ENCODE measurements around the gene PLXNB3.
"Not testable (repeated sequence)": the region's sequence is repeated elsewhere in the genome, so short reads cannot be mapped to it uniquely, and the experiment has no call there.

The PLXNB3 gene

GRCh38 chrX:153733651-153734240 lies 30.3 kb upstream of the PLXNB3 start:
- no peak for DNase-seq

GRCh38 chrX:153734871-153735270 lies 29.2 kb upstream of the PLXNB3 start:
- DNase-seq, result no peak

GRCh38 chrX:153735274-153735673 lies 28.8 kb upstream of the PLXNB3 start:
- DNase-seq, result no peak

DNA sequence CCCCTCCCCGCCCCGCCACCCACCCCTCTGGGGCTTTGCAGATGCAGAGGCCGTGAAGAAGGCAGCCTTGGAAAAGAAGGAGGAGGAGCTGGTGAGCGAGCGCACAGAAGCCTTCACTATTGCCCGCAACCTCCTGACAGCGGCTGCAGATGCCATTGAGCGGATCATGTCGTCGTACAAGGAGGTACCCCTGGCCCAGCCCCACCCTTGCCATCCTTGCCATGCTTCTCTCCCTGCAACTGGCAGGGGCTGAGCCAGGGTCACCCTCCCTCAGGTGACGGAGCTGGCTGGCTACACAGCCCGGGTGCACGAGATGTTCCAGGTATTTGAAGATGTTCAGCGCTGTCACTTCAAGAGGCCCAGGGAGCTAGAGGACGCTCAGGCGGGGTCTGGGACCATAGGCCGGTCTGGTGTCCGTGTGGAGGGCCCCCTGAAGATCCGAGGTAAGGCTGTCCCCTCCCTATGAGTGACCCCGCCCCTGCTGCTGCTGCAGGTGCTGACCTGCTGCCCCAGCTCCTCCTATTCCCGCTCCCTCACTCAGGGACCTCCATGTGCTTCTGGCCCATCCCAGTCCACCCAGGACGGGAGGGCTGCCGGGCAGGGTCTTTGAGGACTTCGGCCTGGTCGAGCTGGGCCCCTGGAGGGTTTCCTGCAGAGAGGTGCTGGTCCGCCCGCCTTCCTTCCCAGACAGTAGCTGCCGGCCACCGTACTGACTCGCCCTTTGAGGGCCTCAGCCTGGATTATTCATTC lies 27.8 kb upstream of the PLXNB3 start:
- no peak for DNase-seq

DNA sequence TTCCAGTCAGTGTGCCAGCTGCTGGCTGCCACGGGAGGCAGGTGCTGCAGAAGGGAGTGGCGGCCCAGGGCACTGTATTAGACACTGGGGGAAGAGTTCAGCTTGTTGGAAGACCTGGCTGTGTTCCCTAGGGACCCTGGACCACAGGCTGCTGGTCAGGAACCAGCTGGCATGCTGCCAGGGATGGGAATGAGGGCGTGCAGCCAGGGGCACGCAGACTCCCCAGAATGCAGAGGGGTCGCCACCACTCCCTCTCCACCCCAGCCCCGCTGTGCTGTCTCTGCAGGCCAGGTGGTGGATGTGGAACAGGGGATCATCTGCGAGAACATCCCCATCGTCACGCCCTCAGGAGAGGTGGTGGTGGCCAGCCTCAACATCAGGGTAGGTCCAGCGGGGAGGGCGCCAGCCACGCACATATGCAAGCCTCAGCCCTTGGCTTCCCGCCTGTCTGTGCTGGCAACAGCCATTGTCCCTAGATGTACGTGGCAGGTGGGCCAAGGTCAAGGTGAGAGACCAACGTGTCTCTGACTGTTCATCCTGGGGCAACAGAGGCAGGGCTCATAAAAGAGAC lies 27.1 kb upstream of the PLXNB3 start:
- no peak for DNase-seq

- no peak for DNase-seq
These were observed 25.9 kb upstream of the PLXNB3 start for GRCh38 chrX:153738056-153738605.

DNA sequence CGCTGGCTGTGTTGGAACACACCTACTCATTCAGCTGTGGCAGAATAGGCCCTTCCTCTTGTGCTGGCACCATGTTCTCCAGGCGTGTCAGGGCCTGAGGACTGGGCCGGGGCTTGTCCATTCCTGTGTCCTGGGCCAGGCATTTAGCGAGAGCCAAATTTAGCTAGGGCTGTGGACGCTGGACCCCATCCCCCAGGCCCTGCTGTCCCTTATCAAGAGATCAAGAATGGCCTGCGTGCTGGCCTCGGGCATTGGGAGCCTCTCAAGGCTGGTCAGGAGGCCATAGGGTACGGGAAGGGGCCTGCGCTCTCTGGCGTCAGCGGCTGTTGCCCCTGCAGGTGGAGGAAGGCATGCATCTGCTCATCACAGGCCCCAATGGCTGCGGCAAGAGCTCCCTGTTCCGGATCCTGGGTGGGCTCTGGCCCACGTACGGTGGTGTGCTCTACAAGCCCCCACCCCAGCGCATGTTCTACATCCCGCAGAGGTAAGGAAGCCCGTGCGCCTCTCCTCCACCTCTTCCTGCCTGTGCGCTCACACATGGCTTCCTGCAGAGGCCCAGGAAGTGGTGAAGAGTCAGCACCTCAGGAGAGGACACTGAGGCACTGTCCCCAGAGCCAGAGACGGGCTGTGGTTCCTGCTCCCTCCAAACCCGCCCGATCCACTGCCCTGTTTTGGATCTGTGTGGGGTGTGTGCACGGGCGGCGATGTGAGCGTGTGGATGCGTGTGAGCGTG lies 24.1 kb upstream of the PLXNB3 start:
- no peak for DNase-seq

DNA sequence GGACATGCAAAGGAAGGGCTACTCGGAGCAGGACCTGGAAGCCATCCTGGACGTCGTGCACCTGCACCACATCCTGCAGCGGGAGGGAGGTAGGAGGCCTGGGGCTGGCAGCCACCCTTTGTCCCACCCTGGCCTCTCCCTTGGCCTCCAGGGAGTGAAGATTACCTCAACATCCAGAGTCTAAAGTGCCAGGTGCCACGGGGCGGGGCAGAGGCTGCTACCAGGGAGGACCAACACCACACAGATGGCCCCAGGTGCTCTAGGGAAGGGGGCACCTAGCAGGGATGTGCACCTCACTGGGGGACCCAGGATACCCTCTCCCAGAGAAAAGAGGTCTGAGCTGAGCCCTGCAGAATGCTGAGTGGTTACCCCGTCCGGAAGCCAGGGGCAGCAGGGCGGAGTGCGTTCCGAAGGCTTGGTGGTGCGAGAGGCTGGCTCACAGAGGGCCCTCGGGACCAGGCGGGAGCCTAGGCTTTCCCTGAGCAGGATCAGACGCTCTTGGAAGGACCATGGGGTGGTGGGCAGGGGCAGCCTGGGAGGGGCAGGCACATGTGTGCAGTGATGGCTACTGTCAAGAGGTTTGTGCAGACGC lies 23.3 kb upstream of the PLXNB3 start:
- no peak for DNase-seq

GRCh38 chrX:153741446-153741845 lies 22.6 kb upstream of the PLXNB3 start:
- no peak for DNase-seq

DNA sequence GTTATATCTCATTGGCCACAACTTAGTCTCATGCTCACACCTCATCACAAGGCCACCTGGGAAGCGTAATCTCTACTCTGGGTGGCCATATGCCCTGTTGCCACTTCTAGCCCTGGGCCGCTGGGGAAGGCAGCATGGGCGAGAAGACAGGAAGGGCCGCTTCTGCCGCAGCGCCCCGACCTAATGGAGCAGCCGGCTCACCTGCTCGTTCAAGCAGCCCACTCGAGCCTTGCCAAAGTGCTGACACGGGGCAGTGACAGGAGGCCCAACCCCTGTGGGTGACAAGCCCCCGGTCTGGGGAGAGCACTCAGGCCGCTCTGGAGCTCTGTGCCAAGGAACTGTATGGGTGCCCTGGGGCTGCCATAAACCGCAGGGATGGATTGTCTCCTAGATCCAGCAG lies 21.9 kb upstream of the PLXNB3 start:
- not testable (repeated sequence) for DNase-seq

GRCh38 chrX:153742796-153743467 lies 21.1 kb upstream of the PLXNB3 start:
- not testable (repeated sequence) for DNase-seq

DNA sequence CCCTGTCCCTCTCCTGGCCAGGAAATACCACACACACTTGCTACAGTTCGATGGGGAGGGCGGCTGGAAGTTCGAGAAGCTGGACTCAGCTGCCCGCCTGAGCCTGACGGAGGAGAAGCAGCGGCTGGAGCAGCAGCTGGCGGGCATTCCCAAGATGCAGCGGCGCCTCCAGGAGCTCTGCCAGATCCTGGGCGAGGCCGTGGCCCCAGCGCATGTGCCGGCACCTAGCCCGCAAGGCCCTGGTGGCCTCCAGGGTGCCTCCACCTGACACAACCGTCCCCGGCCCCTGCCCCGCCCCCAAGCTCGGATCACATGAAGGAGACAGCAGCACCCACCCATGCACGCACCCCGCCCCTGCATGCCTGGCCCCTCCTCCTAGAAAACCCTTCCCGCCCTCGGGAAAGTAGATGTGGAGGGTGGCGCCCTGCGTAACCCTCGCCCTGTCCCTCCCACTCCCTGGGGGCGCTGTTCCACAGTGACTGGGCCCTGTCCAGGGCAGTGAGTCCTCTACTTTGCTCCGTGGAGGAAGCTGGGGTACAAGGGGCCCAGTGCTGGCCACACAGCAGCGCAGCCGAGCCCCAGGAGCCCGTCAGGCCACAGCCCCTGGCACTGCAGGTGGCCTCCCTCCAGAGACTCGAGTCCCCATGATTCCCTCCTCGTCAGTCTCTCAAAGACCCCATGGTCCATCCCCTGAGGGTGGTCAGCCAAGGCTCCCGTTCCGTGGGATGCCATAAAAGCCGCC lies 20.4 kb upstream of the PLXNB3 start:
- not testable (repeated sequence) for DNase-seq

DNA sequence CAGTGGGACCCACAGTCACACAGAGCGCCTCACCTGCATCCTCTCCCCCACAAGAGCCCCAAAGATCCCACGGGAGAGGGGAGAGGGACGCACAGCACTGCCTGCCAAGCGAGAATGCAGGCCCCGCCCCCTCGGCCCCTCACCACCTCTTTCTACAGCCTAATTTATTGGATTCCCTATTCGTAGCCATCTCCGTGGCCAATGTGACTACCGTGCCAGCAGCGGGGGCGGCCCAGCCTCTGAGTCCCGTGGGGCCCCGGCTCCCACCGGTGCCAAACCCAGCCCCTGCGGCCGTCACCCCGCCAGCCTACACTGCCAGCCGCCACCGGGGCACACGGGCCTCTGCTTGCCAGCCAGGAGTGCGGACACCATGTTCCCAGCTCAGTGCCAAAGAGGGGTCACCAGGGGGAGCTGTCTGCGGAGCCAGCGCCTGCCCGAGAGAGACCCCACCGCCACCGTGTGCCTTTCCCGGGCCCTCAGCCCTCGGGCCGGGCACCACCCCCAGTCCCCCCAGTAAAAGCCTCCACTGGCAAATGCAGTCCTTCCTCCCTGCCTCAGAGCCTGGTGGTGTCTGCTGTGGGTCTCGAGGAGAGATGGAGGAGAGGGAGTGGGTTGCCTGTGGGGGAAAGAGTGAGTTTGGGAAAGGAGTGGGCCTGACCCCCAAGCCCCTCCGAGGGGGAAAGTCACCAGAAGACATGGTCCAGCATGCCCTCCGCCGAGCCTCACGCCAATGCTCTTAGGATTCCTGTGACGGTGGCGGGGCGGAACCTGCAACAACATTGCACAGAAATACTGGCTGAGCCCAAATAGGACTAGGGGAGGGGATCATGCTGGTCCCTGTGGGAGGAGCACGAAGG lies 19.6 kb upstream of the PLXNB3 start:
- DNase-seq, result no peak

DNA sequence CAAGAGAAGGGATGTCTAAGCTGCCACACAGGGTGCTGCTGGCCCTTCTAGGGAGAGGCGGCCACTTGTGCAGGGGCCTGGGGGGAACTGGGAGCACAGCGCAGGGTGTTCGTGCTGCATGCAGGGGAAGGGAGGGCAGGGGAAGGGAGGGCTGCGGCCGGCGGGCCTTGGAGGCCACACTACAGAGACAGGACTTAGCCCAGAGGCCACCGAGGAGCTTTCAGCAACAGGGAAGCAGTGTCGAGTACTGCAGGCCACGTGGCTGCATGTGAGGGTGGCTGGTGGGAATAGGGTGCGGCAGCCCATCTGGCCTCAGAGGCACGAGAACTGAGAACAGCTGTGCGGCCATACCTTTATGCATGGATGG lies 19.0 kb upstream of the PLXNB3 start:
- DNase-seq, result not testable (repeated sequence)

DNA sequence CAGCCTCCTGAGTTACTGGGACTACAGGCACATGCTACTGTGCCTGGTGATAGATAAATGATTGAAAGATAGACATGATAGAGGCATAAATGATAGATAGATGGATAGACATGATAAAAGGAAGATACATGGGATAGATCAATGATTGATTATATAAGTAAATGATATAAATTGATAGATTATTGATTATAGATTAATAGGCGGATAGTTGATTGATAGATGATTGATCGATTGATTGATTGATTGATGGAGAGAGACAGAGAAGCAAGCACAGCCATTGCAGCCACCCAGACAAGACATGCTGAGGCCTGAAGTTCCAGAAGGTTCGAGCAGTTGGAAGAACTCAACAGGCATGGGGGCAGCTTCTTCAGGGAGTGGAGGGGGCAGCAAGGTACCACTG lies 17.7 kb upstream of the PLXNB3 start:
- no peak for DNase-seq

GRCh38 chrX:153746991-153747390 lies 17.1 kb upstream of the PLXNB3 start:
- DNase-seq, result not testable (repeated sequence)

- DNase-seq, result not testable (repeated sequence)
These were observed 15.0 kb upstream of the PLXNB3 start for GRCh38 chrX:153749017-153749416.

GRCh38 chrX:153750127-153750774 lies 13.8 kb upstream of the PLXNB3 start:
- DNase-seq, result no peak

DNA sequence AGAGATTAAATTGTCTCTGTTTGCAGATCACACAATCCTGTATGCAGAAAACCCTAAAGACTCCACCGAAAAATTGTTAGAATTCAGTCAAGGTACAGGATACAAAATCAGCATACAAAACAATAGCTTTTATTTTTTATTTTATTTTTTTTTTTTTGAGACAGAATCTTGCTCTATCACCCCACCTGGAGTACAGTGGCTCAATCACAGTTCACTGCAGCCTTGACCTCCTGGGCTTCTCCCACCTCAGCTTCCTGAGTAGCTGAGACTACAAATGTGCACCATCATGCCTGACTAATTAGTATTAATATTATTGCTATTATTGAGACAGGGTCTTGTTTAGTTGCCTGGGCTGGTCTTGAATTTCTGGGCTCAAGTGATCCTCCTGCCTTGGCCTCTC lies 8.9 kb upstream of the PLXNB3 start:
- DNase-seq, result no peak

GRCh38 chrX:153761863-153762262 lies 2.2 kb upstream of the PLXNB3 start:
- DNase-seq, result no peak
